Measurements from ENCODE around the gene PAX8. TPM values are rescaled to one million over a fixed set of nuclear protein-coding genes. Genes with fewer than 3 reads are reported as not detected.

PAX8 gene
- total and polyA plus RNA-seq, 10 donors, result 0.06 to 2.8 (median 1.0) TPM

DNA sequence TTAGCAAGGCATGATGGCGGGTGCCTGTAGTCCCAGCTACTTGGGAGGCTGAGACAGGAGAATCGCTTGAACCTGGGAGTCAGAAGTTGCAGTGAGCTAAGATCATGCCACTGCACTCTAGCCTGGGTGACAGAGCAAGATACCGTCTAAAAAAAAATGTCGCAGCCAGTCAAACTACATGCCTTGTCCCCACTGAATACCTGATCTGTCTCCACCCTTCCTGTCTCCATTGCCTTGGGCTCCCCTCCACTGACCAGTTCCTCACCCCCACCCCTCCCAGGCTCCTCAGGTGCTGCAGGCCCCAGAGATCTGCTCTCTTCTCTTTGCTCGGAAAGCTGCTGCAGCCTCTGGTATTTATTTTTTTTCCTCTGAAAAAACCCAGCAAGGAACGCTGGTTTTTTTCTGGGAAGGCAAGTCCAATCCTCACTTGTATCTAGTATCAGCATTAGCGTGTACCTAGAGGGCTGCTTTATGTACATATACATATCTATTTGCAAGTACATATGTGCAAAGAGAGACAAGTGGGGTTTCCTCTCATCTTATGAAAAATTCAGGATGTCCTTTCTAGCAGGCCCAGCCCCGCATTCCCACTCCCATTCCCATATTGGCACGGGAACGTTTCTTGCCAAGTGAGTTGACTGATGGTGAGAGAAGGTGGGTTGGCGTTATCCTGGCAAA is 100.5 kb downstream of the PAX8 start:
- Histone ChIP-seq H3K4me1 (peaks cover 55 to 100% (median 87%) of the 10 kb centered on the region in 6 donors), H3K36me3 (peaks cover 0 to 42% (median 11%) of the 10 kb centered on the region in 6 donors)
- 84 to 92% (median 87%) methylated on average over 11 of the region's 11 CpGs for WGBS, 5 donors

DNA sequence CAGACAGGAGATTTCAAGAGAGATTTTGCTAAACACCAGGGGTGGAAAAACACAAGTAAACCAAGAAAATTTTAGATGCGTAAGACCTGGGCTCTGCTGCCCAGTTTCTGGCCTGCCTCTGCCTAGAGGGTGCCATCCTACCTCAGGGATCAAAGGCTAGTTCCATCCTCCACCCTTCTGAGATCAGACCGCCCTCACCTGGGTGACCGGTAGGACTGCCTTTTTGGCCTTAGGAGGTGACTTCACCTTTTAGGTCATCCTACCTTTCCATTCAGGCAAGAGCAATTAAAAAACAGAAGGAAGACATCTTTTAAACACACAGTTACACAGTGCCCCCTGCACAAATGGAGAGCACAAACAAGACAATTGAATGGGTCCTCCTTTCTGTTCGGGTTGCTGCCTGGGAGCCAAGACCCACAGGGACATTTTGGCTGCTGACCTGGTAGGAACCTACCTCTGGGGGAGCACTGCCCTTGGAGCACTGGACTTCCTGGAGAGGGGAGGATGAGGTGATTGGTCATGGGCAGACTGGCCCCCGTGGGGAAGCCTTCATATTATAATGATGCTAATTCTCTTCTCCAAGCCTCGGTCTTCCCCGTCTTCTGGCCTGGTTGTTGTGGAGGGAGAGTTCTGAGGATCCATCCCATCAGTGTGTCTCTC is 101.9 kb downstream of the PAX8 start:
- Histone ChIP-seq H3K27ac (peak overlapping the region in 5 of 8 donors; percentile 85 to 95 (median 92)), H3K9me3 (no peaks in the 10 kb centered on the region), H3K36me3 (peaks cover 0 to 28% (median 0%) of the 10 kb centered on the region in 6 donors), H3K27me3 (replicated peaks in 1 of 7) (no peaks in the 10 kb centered on the region), H3K4me3 (peak overlapping the region in 6 of 8 donors; percentile 58 to 88 (median 66)), H3K4me1 (peaks cover 62 to 100% (median 85%) of the 10 kb centered on the region in 6 donors)
- TF ChIP-seq, protein P1, sequence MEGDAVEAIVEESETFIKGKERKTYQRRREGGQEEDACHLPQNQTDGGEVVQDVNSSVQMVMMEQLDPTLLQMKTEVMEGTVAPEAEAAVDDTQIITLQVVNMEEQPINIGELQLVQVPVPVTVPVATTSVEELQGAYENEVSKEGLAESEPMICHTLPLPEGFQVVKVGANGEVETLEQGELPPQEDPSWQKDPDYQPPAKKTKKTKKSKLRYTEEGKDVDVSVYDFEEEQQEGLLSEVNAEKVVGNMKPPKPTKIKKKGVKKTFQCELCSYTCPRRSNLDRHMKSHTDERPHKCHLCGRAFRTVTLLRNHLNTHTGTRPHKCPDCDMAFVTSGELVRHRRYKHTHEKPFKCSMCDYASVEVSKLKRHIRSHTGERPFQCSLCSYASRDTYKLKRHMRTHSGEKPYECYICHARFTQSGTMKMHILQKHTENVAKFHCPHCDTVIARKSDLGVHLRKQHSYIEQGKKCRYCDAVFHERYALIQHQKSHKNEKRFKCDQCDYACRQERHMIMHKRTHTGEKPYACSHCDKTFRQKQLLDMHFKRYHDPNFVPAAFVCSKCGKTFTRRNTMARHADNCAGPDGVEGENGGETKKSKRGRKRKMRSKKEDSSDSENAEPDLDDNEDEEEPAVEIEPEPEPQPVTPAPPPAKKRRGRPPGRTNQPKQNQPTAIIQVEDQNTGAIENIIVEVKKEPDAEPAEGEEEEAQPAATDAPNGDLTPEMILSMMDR (IDR thresholded peaks at IDR 0.05 in 8 of 11, conservative IDR thresholded peaks at IDR 0.05 in 3 of 11), result no peak
- TF ChIP-seq POLR2A (IDR thresholded peaks at IDR 0.05) (no peak), POLR2AphosphoS5 (IDR thresholded peaks at IDR 0.05) (no peak)
- peak; percentile 61 for DNase-seq
- 89 to 95% (median 92%) methylated on average over 7 of the region's 7 CpGs for WGBS, 5 donors
- intact Hi-C loops (cut with DNase I; ENCODE audit: low total_unique reads), result no loop called here

More for the DNA sequence above, 100.5 kb downstream of the PAX8 start:
- H3K27ac ChIP-seq, result peak overlapping the region in 3 of 8 donors; percentile 75 to 87 (median 86)
- H3K9me3 ChIP-seq, result no peaks in the 10 kb centered on the region
- DNase-seq, result peak; percentile 32
- no peak overlapping the region for H3K4me3 ChIP-seq
- no peak for TF ChIP-seq POLR2AphosphoS5 (IDR thresholded peaks at IDR 0.05)
- intact Hi-C loops (cut with DNase I; ENCODE audit: low total_unique reads), result no loop called here
- H3K27me3 ChIP-seq (replicated peaks in 1 of 7), result no peaks in the 10 kb centered on the region

DNA sequence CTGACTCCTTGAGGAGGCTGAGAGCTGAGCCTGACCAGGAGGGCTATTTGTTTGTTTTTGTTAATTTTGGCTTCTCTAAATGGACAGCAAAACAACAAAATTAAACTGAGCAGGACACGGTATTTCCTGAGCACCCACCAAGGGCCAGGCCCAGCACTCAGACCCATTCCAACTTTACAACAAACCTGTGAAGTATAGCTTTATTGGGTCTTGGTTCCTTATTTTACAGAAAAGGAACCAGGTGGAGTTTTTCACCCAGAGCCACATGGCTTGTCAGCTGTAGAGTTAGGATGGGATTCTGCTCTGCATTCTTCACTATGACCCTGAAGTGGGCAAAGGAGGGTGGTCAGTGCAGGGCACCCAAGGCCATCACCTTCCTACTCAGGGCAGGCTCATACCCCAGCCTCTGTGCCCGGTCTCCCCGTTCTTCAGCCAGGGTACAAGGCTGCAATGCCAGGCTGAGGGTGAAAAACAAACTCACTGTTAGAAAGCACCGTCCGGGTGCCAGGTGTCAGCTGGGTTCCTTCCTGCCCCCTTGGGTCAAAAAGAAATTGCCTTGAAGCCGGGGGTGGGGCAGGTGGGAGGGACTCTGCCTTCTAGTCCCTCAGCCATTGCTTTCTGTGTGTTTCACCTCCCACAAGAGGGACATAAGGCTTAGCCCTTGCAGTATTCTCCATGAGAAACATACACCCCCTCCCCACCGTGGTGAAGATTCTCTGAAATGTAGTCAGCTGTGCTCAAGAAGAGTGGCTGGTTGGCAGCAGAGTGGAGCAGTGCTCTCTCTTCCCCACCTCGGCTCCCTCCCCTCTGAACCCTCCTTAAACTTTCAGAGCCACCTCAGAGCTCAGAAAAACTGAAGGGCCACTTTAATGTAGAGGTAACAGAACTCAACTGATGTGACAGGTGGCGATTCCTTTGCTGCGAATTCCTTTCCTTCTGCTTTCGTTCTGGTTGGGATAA is 102.7 kb downstream of the PAX8 start:
- TF ChIP-seq, protein P1 (IDR thresholded peaks at IDR 0.05 in 8 of 11, conservative IDR thresholded peaks at IDR 0.05 in 3 of 11), result no peak
- TF ChIP-seq POLR2AphosphoS5 (IDR thresholded peaks at IDR 0.05), result peak in 2 of 3 donors; percentile 7 to 44
- Histone ChIP-seq H3K27ac (peak overlapping the region; percentile 68 to 95 (median 87)), H3K4me1 (peaks cover 54 to 100% (median 80%) of the 10 kb centered on the region in 6 donors), H3K36me3 (peaks cover 0 to 27% (median 0%) of the 10 kb centered on the region in 6 donors), H3K27me3 (replicated peaks in 1 of 7) (no peaks in the 10 kb centered on the region), H3K9me3 (no peaks in the 10 kb centered on the region), H3K4me3 (peak overlapping the region; percentile 35 to 88 (median 62))
- peak; percentile 88 for DNase-seq
- intact Hi-C loops (cut with DNase I; ENCODE audit: low total_unique reads), result no loop called here
- 30 to 41% (median 32%) methylated on average over 11 of the region's 11 CpGs for WGBS, 5 donors

DNA sequence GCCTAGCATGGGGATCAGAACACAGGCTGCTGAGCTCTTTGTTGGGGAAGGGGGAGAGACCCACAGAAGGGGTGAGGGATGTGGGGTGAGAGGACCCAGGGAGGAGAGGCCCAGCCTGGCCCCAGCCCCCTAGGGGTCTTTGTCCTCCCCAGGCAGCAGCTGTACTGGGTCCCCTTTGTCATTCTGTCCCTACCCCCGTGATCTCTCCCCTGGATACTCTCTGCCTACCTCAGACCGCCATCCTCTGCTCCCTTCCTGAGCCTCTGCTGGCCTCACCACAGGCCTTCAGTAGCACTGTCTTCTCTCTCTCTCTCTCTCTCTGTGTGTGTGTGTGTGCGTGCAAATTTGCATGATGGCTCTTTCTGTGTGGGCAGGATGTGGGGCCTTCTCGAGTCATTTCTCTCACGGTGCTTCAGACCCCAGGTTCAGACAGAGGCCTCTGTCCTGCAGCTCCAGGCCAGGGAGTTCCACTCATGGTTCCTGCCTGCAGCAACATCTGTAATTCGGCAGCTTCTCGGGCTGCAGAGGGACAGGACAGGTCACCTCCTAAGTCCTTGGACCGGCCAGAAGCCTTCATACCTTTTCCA is 103.6 kb downstream of the PAX8 start:
- intact Hi-C loops (cut with DNase I; ENCODE audit: low total_unique reads), result no loop called here
- peak; percentile 86 for DNase-seq
- Histone ChIP-seq H3K27me3 (replicated peaks in 1 of 7) (no peaks in the 10 kb centered on the region), H3K4me3 (peak overlapping the region; percentile 53 to 88 (median 62)), H3K27ac (peak overlapping the region; percentile 68 to 95 (median 87)), H3K36me3 (peaks cover 0 to 27% (median 0%) of the 10 kb centered on the region in 6 donors), H3K9me3 (no peaks in the 10 kb centered on the region), H3K4me1 (peaks cover 46 to 100% (median 71%) of the 10 kb centered on the region in 6 donors)
- WGBS, 5 donors, result 30 to 44% (median 35%) methylated on average over 8 of the region's 8 CpGs
- peak; percentile 16 to 29 (median 19) for TF ChIP-seq POLR2A (IDR thresholded peaks at IDR 0.05)
- TF ChIP-seq, protein P1 (IDR thresholded peaks at IDR 0.05 in 8 of 11, conservative IDR thresholded peaks at IDR 0.05 in 3 of 11), result peak in 1 of 11 experiments; percentile 5
- peak in 2 of 3 donors; percentile 74 to 95 for TF ChIP-seq POLR2AphosphoS5 (IDR thresholded peaks at IDR 0.05)
